ENCODE data around the gene SGCE.
A peak's percentile ranks its signal among the peaks of the same experiment; 100 is the strongest.
"Not testable (repeated sequence)": the region's sequence is repeated elsewhere in the genome, so short reads cannot be mapped to it uniquely, and the experiment has no call there.

The SGCE gene

GRCh38 chr7:94655848-94656657 is at the start of gene SGCE:
TSS of gene SGCE (minus strand) at chr7:94656133. CDS start at chr7:94656098, 35 bp downstream.
- H3K4me3 ChIP-seq (ENCODE audit: low read depth, low read length): peak within 1 kb of the TSS; percentile 79
- TF ChIP-seq CTCF (IDR thresholded peaks at IDR 0.05; ENCODE audit: borderline replicate concordance, insufficient read depth, low read depth, low read length): peak; percentile 60

- H3K4me3 ChIP-seq (ENCODE audit: low read depth, low read length): not testable (repeated sequence)
Measured at GRCh38 chr7:94705155-94706021, 49.5 kb upstream of the SGCE start.

GRCh38 chr7:94701555-94701973 is 45.6 kb upstream of the SGCE start:
- no peak overlapping the region for H3K4me3 ChIP-seq (ENCODE audit: low read depth, low read length)
- no peak for TF ChIP-seq CTCF (IDR thresholded peaks at IDR 0.05; ENCODE audit: borderline replicate concordance, insufficient read depth, low read depth, low read length)

- no peak for TF ChIP-seq CTCF (IDR thresholded peaks at IDR 0.05; ENCODE audit: borderline replicate concordance, insufficient read depth, low read depth, low read length)
- no peak overlapping the region for H3K4me3 ChIP-seq (ENCODE audit: low read depth, low read length)
Measured at GRCh38 chr7:94700926-94701554, 45.1 kb upstream of the SGCE start.

GRCh38 chr7:94698275-94698674 is 42.3 kb upstream of the SGCE start:
- TF ChIP-seq CTCF (IDR thresholded peaks at IDR 0.05; ENCODE audit: borderline replicate concordance, insufficient read depth, low read depth, low read length): no peak
- no peak overlapping the region for H3K4me3 ChIP-seq (ENCODE audit: low read depth, low read length)

- no peak for TF ChIP-seq CTCF (IDR thresholded peaks at IDR 0.05; ENCODE audit: borderline replicate concordance, insufficient read depth, low read depth, low read length)
- no peak overlapping the region for H3K4me3 ChIP-seq (ENCODE audit: low read depth, low read length)
Measured at GRCh38 chr7:94697035-94697974, 41.4 kb upstream of the SGCE start.
